WERI-Rb-1 (cell line): ENCODE measurements around the gene BRPF3.

ENCODE experiments used
- DNase-seq: peaks from one replicate; pipeline ENCODE4 v3.0.0-alpha.2; 2020
- H3K27ac ChIP-seq: fragments of 250-450 bp; sonication (Bioruptor Pico); 2 replicates; pipeline ENCODE4 v1.5.1; 2020; ENCODE audit warnings: mild to moderate bottlenecking, moderate library complexity
- H3K27me3 ChIP-seq: fragments of 250-450 bp; sonication (Bioruptor Pico); 2 replicates; pipeline ENCODE4 v1.5.1; 2021; ENCODE audit warnings: mild to moderate bottlenecking, low read depth, moderate library complexity; ENCODE audit not compliant: insufficient read depth, severe bottlenecking
- H3K36me3 ChIP-seq: fragments of 250-450 bp; sonication (Bioruptor Pico); 2 replicates; pipeline ENCODE4 v1.5.1; 2020; ENCODE audit warnings: mild to moderate bottlenecking, moderate library complexity
- H3K4me3 ChIP-seq: 2 replicates; pipeline ENCODE4 v1.5.1; 2011; ENCODE audit warnings: low read depth, mild to moderate bottlenecking, control low read depth, low read length
- H3K9me3 ChIP-seq: fragments of 250-450 bp; sonication (Bioruptor Pico); 2 replicates; pipeline ENCODE4 v1.5.1; 2021; ENCODE audit warnings: mild to moderate bottlenecking, moderate library complexity; ENCODE audit not compliant: severe bottlenecking
- CTCF ChIP-seq: IDR thresholded peaks from 2 replicates; pipeline ENCODE4 v1.5.1; 2011; ENCODE audit warnings: low read depth, mild to moderate bottlenecking, control low read depth, inconsistent platforms, low read length

BRPF3 gene

GRCh38 chr6:36235309-36235708, 38.8 kb downstream of the BRPF3 start:
- Histone ChIP-seq H3K27me3 (no peaks in the 10 kb centered on the region), H3K4me3 (no peak overlapping the region), H3K9me3 (no peaks in the 10 kb centered on the region), H3K36me3 (peaks cover 35% of the 10 kb centered on the region), H3K27ac (no peak overlapping the region)
- DNase-seq, result no peak
- TF ChIP-seq CTCF, result no peak

GRCh38 chr6:36235862-36236261, 39.3 kb downstream of the BRPF3 start:
- Histone ChIP-seq H3K27ac (0 out of 2 replicates have a peak overlapping the region, but pooled peaks have one; percentile 2), H3K36me3 (peaks cover 30% of the 10 kb centered on the region), H3K4me3 (no peak overlapping the region), H3K27me3 (no peaks in the 10 kb centered on the region), H3K9me3 (no peaks in the 10 kb centered on the region)
- no peak for DNase-seq
- TF ChIP-seq CTCF, result no peak

- H3K27ac ChIP-seq, result no peak overlapping the region
- no peaks in the 10 kb centered on the region for H3K9me3 ChIP-seq
- TF ChIP-seq CTCF, result no peak
- H3K4me3 ChIP-seq, result no peak overlapping the region
- DNase-seq, result no peak
- H3K27me3 ChIP-seq, result no peaks in the 10 kb centered on the region
- no peaks in the 10 kb centered on the region for H3K36me3 ChIP-seq
Observed at GRCh38 chr6:36239774-36240173, 43.2 kb downstream of the BRPF3 start.

- no peak overlapping the region for H3K27ac ChIP-seq
- H3K36me3 ChIP-seq, result no peaks in the 10 kb centered on the region
- H3K4me3 ChIP-seq, result no peak overlapping the region
- H3K9me3 ChIP-seq, result no peaks in the 10 kb centered on the region
- no peak for TF ChIP-seq CTCF
- no peaks in the 10 kb centered on the region for H3K27me3 ChIP-seq
- DNase-seq, result no peak
Observed at GRCh38 chr6:36241728-36242127, 45.2 kb downstream of the BRPF3 start.

GRCh38 chr6:36242161-36242560, 45.6 kb downstream of the BRPF3 start:
- Histone ChIP-seq H3K36me3 (no peaks in the 10 kb centered on the region), H3K27me3 (no peaks in the 10 kb centered on the region), H3K27ac (no peak overlapping the region), H3K9me3 (no peaks in the 10 kb centered on the region), H3K4me3 (no peak overlapping the region)
- DNase-seq, result no peak
- no peak for TF ChIP-seq CTCF

GRCh38 chr6:36242626-36243025, 46.1 kb downstream of the BRPF3 start:
- Histone ChIP-seq H3K27ac (no peak overlapping the region), H3K9me3 (no peaks in the 10 kb centered on the region), H3K27me3 (no peaks in the 10 kb centered on the region), H3K36me3 (no peaks in the 10 kb centered on the region), H3K4me3 (no peak overlapping the region)
- no peak for DNase-seq
- no peak for TF ChIP-seq CTCF
